Endothelial cell of umbilical vein (primary cell): ENCODE data around the gene MXI1.

Source experiments
- FOS ChIP-seq: IDR thresholded peaks from 2 replicates; pipeline ENCODE4 v1.6.1; 2011; ENCODE audit warnings: mild to moderate bottlenecking, low read length, moderate library complexity, borderline replicate concordance; ENCODE audit not compliant: insufficient read depth
- MYC ChIP-seq: IDR thresholded peaks from one replicate; pipeline ENCODE4 v1.6.1; 2011; ENCODE audit warnings: mild to moderate bottlenecking, low read depth, low read length
- TF ChIP-seq, protein P1 (sequence below), 2 donors: IDR thresholded peaks; 1 replicate in 1 of 2; 2 replicates in 1 of 2; pipeline ENCODE4 v1.5.1; 2011; ENCODE audit warnings: low read length in 2 of 2, mild to moderate bottlenecking in 2 of 2, moderate library complexity in 2 of 2, control low read depth in 1 of 2, inconsistent platforms in 1 of 2, low read depth in 1 of 2; ENCODE audit not compliant: insufficient read depth in 1 of 2; ENCODE audit errors: extremely low read depth in 1 of 2

GRCh38 chr10:110167149-110167548, 40.3 kb upstream of the MXI1 start:
- no peak for TF ChIP-seq FOS
- TF ChIP-seq, protein P1, sequence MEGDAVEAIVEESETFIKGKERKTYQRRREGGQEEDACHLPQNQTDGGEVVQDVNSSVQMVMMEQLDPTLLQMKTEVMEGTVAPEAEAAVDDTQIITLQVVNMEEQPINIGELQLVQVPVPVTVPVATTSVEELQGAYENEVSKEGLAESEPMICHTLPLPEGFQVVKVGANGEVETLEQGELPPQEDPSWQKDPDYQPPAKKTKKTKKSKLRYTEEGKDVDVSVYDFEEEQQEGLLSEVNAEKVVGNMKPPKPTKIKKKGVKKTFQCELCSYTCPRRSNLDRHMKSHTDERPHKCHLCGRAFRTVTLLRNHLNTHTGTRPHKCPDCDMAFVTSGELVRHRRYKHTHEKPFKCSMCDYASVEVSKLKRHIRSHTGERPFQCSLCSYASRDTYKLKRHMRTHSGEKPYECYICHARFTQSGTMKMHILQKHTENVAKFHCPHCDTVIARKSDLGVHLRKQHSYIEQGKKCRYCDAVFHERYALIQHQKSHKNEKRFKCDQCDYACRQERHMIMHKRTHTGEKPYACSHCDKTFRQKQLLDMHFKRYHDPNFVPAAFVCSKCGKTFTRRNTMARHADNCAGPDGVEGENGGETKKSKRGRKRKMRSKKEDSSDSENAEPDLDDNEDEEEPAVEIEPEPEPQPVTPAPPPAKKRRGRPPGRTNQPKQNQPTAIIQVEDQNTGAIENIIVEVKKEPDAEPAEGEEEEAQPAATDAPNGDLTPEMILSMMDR (IDR thresholded peaks at IDR 0.05; ENCODE audit: extremely low read depth in 1 of 2, insufficient read depth in 1 of 2, low read depth in 1 of 2, low read length in 2 of 2) = no peak
- TF ChIP-seq MYC = no peak
